Measurements from ENCODE around the gene ACSF2.

Gene ACSF2

DNA sequence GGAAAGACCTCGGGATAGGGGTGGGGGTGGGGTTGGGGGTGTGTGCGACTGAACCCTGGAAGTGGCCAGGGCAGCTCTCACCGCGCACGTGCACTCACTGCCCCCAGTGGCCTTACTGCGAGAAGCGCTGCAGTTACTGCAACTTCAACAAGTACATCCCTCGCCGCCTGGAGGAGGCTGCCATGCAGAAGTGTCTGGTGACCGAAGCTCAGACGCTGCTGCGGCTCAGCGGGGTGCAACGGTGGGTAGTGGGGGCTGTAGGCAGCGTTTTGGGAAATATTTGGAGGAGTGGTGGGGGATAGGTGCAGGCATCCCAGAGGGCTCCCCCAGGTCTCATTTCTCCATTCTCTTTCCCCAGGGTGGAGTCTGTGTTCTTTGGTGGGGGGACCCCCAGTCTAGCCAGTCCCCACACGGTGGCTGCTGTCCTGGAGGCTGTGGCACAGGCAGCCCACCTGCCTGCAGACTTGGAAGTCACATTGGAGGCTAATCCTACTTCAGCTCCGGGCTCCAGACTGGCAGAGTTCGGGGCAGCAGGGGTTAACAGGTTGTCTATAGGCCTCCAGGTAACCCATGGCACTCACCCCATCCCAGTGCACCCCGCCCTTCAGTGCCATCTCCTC lies 53.6 kb downstream of the ACSF2 start:
- DNase-seq, result peak; percentile 89

DNA sequence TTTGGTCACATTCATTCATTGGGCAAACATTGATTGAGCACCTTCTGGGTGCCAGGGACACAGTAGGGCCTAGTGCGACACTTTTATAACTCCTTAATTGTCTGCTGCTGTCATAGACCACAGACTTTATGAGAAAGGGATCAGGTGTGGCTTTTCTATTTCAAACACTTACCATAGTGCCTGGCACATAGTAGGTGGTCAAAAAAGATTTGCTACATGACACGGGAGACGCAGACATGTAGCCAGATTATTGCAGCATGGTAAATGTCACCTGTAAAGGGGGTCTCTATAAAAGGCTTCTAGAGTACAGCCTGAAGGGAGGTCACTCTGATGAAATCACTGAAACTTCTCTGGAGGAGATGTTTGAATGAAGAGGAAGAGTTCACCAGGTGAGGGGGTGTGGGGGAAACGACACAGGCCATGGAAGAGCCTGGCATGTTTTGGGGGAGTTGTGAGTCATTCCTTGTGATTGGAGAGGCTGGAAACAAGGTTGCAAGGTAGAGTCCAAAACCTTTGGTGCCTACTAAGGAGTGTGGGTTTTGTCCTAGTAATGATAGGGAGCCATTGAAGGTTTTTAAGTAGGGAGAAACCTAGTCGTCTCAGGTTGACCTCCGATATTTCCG lies 54.2 kb downstream of the ACSF2 start:
- no peak for DNase-seq

- DNase-seq, result no peak
Observed at GRCh38 chr17:50480854-50481490, 55.0 kb downstream of the ACSF2 start.

DNA sequence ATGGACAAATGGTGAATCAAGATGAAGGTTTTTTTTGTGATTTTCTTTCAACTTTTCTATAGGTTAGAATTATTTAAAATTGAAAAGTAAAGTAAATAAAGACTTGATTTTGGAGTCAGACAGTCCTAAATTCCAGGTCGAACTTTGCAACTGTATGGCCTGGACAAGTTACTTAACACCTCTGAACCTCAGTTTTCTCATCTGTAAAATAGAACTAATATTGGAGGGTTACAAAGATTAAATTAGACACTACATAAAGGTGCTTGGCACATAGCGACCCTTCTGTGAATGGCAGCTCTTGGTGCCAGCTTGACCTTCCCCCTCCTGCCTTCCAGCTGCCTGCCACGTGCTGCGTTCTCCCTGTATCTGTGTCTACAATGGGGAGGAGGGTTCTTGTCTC lies 55.6 kb downstream of the ACSF2 start:
- DNase-seq, result no peak

- DNase-seq, result no peak
Observed at GRCh38 chr17:50482110-50482509, 56.1 kb downstream of the ACSF2 start.

DNA sequence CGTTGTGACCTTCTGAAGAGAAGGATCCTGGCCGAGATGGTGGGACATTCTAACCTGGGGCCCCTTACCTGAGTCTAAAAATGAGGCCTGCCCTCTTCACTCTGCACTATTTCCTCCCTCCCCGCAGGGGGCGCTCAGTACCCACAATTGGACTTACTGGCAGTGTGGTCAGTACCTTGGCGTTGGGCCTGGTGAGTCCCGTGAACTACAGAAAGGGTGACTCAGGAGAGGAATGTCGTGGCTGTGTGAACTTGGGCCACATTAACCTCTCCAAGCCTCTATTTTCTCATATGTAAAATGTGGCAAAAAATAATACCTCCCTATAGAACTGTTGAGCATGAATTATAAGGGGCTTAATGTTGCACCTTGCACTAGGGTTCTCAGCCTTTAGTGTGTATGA lies 56.5 kb downstream of the ACSF2 start:
- peak; percentile 90 for DNase-seq

GRCh38 chr17:50483266-50483665 lies 57.2 kb downstream of the ACSF2 start:
- no peak for DNase-seq

GRCh38 chr17:50484386-50485155 lies 58.6 kb downstream of the ACSF2 start:
- no peak for DNase-seq

DNA sequence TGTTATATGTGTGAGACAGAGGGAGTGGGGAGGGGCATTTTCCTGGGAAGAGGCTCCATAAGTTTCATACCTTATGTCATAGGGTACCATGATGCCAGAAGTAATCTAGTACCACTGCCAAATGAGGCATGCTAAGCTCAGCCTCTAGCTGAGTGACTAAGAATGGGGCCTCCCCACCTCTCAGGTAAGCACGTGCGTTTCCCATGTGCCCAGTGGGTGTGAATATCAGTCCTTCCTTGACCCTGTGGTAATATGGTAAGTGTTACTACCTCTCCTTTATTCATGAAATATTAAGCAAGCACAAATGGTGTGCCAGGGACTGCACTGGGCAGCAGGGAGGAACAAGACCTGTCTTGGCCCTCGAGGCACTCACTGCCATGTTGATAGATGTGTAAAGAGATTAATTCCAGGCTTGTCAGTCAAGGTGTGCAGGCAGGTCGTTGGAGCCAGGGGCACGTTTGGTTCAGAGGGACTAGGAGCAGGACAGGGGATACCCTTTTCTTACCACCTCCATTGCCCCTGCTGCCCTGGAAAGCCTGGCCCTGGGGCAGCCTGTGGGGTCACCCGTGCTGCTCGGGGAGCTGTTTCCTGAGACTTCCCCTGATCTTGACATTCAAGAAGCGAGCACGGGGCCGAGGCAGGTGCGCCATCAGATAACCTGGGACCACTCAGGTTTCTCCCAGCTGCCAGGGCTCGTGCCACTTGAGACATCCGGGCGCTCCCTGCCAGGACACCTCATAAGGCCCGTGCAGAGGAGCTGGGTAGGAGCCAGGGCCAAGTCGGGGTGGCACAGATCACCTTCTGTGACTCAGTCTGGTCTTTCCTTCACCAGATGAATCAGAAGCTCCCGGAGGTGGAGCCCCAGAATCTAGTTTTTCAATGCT lies 61.4 kb downstream of the ACSF2 start:
- DNase-seq, result no peak

GRCh38 chr17:50488880-50489279 lies 62.9 kb downstream of the ACSF2 start:
- DNase-seq, result no peak

GRCh38 chr17:50491505-50491904 lies 65.5 kb downstream of the ACSF2 start:
- DNase-seq, result no peak

DNA sequence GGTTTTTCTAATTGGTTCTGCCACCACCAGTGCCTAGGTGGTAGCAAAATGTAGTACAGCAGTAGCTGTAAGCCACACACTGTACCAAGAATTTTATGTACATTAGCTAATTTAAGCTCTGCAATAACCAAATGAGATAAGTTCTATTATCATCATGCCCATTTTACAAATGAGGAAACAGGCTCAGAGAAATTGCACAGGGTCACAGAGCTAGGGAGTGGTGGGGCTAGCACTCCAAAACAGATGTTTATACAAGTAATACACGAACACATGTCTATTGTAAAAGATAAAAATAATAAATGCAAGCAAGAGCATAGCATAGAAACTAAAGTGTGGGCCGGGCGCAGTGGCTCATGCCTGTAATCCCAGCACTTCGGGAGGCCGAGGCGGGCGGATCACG lies 66.2 kb downstream of the ACSF2 start:
- DNase-seq, result no peak

DNA sequence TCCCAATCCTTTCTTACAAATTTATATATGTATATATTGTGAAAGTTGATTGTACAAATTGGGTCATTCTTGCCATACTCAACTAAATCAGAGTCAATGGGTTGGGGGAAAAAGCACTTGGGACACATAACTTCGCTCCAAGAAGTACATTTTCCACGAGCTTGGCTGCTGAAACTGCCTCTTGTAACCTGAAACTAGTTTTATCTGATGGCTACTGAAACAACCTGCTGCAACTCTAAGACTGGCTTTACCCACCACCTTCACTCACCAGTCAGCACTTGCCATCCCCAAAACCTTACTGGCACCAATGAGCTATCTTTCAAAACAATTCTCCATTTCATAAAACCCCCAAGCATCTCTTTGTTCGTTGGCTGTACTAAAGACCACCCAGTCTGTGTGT lies 67.7 kb downstream of the ACSF2 start:
- DNase-seq, result no peak

DNA sequence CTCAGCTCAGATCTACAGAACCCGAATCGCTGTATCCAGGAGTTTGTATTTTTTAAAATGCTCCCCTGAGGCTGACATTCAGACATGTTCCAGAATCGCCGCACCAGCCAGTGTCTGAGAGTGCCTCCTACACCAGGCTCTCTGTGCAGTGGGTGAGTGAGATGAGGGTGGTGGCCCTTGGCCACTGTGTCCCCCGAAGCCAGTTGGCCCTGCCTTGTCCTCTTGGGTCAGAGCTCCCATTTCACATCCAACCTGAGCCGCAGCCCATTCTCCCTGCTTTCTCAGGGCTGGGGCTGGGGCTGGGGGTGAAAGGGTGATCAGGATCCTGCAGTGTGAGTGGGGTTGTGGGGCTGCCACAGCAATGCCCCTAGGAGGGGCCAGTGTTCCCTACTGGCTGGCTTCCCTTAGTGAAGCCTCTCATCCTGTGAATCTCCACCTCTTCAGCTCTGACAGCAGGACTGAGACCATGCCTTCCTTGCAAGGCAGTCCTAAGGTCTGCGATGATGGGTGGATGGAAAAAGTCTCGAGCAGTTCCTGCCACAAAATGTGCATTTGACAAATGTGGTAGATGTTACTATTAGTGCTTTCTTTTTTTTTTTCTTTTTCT lies 69.3 kb downstream of the ACSF2 start:
- no peak for DNase-seq

DNA sequence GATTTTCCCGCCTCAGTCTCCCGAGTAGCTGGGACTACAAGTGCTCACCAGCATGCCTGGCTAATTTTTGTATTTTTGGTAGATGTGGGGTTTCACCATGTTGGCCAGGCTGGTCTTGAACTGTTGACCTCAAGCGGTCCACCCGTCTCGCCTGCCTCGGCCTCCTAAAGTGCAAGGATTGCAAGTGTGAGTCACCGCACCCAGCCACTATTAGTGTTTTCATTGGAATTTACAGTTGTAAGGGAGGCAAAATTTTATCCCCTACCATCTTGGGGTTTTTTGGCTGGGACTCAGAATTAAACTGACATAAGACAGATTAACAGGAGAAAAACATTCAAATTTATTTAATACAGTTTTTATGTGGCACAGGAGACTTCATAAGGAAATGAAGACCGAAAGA lies 69.9 kb downstream of the ACSF2 start:
- DNase-seq, result no peak

DNA sequence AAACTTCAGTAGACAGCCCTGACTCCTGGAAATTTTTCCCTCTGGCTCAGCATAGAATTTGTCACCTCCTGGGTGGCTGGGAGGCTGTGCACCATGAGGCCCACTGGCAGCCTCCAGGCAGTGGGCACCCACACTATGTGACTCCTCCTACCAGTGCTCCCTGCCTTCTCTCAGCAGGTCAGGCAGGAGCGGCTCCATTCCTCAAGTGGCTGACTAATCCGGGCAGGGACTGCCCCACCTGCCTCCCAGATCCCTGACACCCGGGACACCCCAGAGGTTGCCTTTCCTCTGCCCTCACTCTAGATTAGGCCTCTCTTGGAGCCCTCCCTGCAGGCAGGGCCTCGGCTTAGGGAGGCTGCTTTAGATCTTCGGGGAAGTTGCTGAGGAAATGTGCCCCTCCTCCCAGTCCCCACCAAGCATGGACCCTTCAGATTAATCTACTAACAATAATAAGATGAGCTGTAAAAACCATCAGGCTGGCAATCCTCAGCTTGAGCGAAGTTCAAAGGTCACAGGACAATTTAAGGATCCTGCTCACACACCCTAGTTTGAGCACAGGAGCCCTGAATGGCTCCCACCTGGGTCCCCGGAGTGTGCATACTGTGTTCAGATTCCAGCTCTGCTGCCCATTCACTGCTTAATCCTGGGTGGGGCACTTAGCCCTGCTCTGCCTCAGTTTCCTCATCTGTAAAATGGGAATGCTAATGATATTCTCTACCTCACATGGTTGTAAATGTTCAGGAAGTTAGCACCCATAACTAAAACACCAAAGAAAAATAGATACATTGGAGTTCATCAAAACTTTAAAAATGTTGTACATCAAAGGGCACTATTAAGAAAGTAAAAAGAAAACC lies 72.2 kb downstream of the ACSF2 start:
- DNase-seq, result no peak

DNA sequence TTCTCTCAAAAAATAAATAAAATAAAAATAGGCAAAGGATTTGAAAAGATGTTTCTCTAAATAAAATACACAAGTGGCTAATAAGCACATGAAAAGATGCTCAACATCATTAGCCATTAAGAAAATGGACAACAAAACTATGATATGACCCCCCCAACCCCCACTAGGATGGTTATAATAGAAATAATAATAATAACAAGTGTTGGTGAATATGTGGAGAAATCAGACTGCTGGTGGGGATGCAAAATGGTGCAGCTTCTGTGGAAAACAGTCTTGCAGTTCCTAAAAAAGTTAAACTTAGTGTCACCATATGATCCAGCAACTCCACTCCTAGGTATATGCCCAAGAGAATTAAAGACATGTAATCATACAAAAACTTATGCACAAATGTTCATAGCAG lies 73.3 kb downstream of the ACSF2 start:
- no peak for DNase-seq

DNA sequence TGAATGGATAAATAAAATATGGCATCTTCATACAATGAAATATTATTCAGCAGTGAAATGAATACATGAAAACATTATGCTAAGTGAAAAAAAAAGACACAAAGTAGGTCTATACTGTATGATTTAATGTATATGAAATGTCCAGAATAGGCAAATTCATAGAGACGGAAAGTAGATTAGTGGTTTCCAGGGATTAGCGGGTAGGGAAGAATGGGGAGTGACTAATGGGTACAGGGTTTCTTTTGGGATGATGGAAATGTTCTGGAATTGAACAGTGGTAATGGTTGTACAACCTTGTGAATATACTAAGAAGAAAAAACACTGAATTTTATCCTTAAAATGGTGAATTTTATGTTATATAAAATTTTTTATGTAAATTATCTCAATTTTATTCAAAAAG lies 73.7 kb downstream of the ACSF2 start:
- no peak for DNase-seq

DNA sequence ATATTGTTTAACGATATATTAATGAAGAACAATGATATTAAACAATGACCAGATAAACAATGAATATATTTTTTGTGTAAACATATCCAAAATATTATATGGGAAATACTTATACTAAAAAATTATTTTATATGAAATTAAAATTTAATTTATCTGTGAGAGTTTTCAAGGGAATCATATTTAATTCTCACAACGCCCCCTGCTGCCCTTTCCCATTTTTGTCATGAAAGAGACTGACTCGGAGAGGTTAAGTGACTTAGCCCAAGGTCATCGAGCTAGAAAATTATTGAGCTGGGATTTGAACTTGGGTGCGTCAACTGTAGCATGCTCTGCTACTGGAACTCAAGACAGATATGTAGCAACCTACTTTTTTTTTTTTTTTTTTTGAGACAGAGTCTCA lies 75.0 kb downstream of the ACSF2 start:
- DNase-seq, result peak; percentile 70

GRCh38 chr17:50502301-50502990 lies 76.4 kb downstream of the ACSF2 start:
- no peak for DNase-seq

All from activated effector memory CD4-positive, alpha-beta T cell treated with anti-CD3 and anti-CD28 coated beads, Interleukin-2, amount 50 U/mL, for 16 hours (primary cell).